Activated B cell treated with CpG ODN at 0.5 μM for 24 hours (primary cell): Measurements from ENCODE around the gene DMKN. TPM values are rescaled to one million over a fixed set of nuclear protein-coding genes. Genes with fewer than 3 reads are reported as not detected.

ENCODE experiments used
- ATAC-seq: fragments of 200-7000 bp; cut with Tn5 transposase; one replicate; pipeline ENCODE4 v1.10.0; 2021; ENCODE audit warnings: low read depth, mild to moderate bottlenecking, moderate library complexity
- CTCF ChIA-PET: fragments of 350-600 bp; sonication (Branson Sonifier 250); formaldehyde crosslinking; loops from one replicate; lab custom pipeline; 2021; ENCODE audit warnings: antibody characterized with exemption; lab: Charles Lee
- POLR2A ChIA-PET: fragments of 350-600 bp; sonication (Branson Sonifier 250); formaldehyde crosslinking; loops from one replicate; lab custom pipeline; 2021; ENCODE audit warnings: antibody characterized with exemption; lab: Charles Lee
- DNase-seq: peaks from one replicate; pipeline ENCODE4 v3.0.0; 2022
- H3K27ac Mint-ChIP-seq: one replicate; pipeline ENCODE4 v1.8.0; 2020; ENCODE audit warnings: mixed read lengths
- H3K27me3 Mint-ChIP-seq: one replicate; pipeline ENCODE4 v1.8.0; 2021; ENCODE audit warnings: mixed read lengths
- H3K36me3 Mint-ChIP-seq: one replicate; pipeline ENCODE4 v1.8.0; 2021; ENCODE audit warnings: low read depth, mixed read lengths
- H3K4me1 Mint-ChIP-seq: one replicate; pipeline ENCODE4 v1.8.0; 2021; ENCODE audit warnings: mixed read lengths
- H3K4me3 Mint-ChIP-seq: one replicate; pipeline ENCODE4 v1.8.0; 2020; ENCODE audit warnings: mild to moderate bottlenecking, mixed read lengths
- H3K9me3 Mint-ChIP-seq: one replicate; pipeline ENCODE4 v1.8.0; 2020; ENCODE audit warnings: mixed read lengths
- intact Hi-C: fragments of 100-400 bp; cut with micrococcal nuclease; formaldehyde crosslinking; loops from one replicate; pipeline ENCODE4 v1.15.1; 2024
- total RNA-seq: library from RNA; stranded (reverse); gene quantifications from 2 replicates; pipeline ENCODE4 v1.2.3, GENCODE V29; 2022
- TF ChIP-seq, protein P1 (sequence below): fragments of 200-600 bp; IDR thresholded peaks from one replicate; pipeline ENCODE4 v1.8.0; 2022; ENCODE audit warnings: antibody characterized with exemption, mild to moderate bottlenecking

The DMKN gene
- total RNA-seq, 1 donor from 2014 or later, result 1.5 TPM

DNA sequence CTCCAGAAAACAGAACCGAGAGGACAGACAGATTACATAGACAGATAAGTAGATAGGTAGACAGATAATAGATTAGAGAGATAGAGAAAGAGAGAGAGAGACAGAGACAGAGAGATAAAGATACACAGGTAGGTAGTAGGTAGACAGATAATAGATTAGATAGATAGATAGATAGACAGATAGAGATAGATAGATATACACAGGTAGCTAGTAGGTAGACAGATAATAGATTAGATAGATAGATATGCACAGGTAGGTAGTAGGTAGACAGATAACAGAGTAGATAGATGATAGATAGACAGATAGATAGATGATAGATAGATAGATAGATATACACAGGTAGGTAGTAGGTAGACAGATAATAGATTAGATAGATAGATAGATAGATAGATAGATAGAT lies 55.3 kb downstream of the DMKN start:
- Mint-ChIP-seq H3K27me3 (no peaks in the 10 kb centered on the region), H3K9me3 (no peaks in the 10 kb centered on the region), H3K4me3 (peak overlapping the region; percentile 6), H3K27ac (no peak overlapping the region), H3K36me3 (no peaks in the 10 kb centered on the region), H3K4me1 (peaks cover 75% of the 10 kb centered on the region)
- ChIA-PET CTCF (interaction anchor here (1.9 to 3.7 kb wide), 3 partner anchors 11 to 105 kb away, joined by 6 to 18 read pairs (median 9); no protein-coding TSS in a partner anchor), POLR2A (interaction anchor here (0.6 to 4.9 kb wide), 6 partner anchors 9 to 135 kb away, joined by 3 to 33 read pairs (median 4); partner anchors contain the start of gene FFAR1)
- DNase-seq (no peak), ATAC-seq (no peak)
- intact Hi-C loops, result no loop called here
- TF ChIP-seq, protein P1, sequence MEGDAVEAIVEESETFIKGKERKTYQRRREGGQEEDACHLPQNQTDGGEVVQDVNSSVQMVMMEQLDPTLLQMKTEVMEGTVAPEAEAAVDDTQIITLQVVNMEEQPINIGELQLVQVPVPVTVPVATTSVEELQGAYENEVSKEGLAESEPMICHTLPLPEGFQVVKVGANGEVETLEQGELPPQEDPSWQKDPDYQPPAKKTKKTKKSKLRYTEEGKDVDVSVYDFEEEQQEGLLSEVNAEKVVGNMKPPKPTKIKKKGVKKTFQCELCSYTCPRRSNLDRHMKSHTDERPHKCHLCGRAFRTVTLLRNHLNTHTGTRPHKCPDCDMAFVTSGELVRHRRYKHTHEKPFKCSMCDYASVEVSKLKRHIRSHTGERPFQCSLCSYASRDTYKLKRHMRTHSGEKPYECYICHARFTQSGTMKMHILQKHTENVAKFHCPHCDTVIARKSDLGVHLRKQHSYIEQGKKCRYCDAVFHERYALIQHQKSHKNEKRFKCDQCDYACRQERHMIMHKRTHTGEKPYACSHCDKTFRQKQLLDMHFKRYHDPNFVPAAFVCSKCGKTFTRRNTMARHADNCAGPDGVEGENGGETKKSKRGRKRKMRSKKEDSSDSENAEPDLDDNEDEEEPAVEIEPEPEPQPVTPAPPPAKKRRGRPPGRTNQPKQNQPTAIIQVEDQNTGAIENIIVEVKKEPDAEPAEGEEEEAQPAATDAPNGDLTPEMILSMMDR, result no peak

DNA sequence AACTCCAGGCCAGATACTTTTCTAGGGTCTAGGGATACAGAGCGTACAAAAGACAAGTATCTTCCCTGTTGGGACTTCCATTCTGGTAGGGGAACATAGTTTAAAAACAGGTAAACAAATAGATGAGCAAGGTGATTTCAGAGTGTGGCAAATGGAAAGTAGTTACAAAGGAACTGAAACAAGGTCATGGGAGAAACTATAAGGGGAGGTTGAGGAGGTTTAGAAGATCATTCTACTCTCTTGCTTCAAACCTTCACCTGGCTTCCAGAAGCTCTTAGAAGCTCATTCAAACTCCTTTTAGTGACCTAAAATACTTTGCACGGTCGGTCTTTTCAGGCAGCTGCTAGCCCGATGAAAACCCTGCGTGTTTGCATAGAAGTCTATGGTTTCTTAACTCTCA lies 56.3 kb downstream of the DMKN start:
- peak overlapping the region; percentile 1 for H3K27ac Mint-ChIP-seq
- H3K4me3 Mint-ChIP-seq, result peak overlapping the region; percentile 21
- DNase-seq (no peak), ATAC-seq (peak; percentile 7)
- intact Hi-C loops, result no loop called here
- TF ChIP-seq, protein P1, result no peak
- CTCF ChIA-PET, result interaction anchor here (0.7 to 3.7 kb wide), 4 partner anchors 9 to 104 kb away, joined by 4 to 18 read pairs (median 7); no protein-coding TSS in a partner anchor
- H3K36me3 Mint-ChIP-seq, result no peaks in the 10 kb centered on the region
- peaks cover 65% of the 10 kb centered on the region for H3K4me1 Mint-ChIP-seq
- no peaks in the 10 kb centered on the region for H3K9me3 Mint-ChIP-seq
- H3K27me3 Mint-ChIP-seq, result no peaks in the 10 kb centered on the region
- POLR2A ChIA-PET, result interaction anchor here (0.5 to 4.9 kb wide), 6 partner anchors 9 to 322 kb away, joined by 3 to 33 read pairs (median 3); partner anchors contain the start of genes FFAR1 and LGI4

DNA sequence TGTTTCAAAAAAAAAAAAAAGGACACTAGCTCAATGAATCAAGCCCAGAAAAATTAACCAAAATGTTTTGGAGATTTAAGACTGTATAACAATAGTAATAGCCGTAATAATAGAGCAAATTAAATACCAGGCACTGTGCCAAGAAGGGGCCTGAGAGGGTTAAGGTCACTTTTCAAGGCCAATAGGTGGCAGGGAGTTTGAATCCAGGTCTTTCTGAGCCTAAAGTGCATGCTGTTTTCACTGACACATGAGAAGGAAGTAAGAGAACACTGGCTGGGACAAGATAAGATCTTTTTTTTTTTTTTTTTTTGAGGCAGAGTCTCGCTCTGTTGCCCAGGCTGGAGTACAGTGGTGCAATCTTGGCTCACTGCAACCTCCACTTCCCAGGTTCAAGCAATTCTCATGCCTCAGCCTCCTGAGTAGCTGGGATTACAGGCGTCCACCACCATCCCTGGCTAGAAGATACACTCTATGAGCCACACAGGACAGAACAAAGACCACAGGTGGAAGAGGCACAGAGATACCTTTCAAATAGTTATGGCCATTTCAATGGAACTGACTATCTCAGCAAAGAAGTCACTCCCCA lies 57.7 kb downstream of the DMKN start:
- ATAC-seq (no peak), DNase-seq (no peak)
- Mint-ChIP-seq H3K27me3 (no peaks in the 10 kb centered on the region), H3K27ac (no peak overlapping the region), H3K36me3 (no peaks in the 10 kb centered on the region), H3K4me3 (no peak overlapping the region), H3K9me3 (no peaks in the 10 kb centered on the region), H3K4me1 (peaks cover 62% of the 10 kb centered on the region)
- intact Hi-C loops, result no loop called here
- CTCF ChIA-PET, result no interaction called here
- TF ChIP-seq, protein P1, result no peak
- POLR2A ChIA-PET, result interaction anchor here (0.5 to 0.8 kb wide), 2 partner anchors 47 to 265 kb away, joined by 3 to 6 read pairs; no protein-coding TSS in a partner anchor

DNA sequence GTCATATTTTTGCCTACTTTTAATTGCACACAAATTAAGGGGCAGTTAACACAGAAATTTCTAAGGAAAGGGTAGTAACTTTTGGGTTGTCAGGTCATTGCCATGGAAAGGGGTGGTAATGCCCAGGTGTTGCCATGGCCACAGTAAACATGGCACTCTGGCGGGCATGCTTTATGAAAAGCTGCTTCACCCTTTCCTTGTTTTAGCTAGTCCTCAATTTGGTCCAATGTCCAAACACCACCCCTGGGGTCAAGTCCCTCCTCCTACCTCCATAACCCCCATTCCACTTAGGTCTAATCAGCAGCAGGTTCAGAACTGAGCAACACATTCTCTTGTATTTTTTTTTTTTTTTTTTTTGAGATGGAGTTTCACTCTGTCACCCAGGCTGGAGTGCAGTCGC lies 58.8 kb downstream of the DMKN start:
- Mint-ChIP-seq H3K36me3 (no peaks in the 10 kb centered on the region), H3K27ac (no peak overlapping the region), H3K27me3 (peaks cover 2% of the 10 kb centered on the region), H3K4me1 (peaks cover 52% of the 10 kb centered on the region), H3K9me3 (no peaks in the 10 kb centered on the region), H3K4me3 (no peak overlapping the region)
- CTCF ChIA-PET, result no interaction called here
- TF ChIP-seq, protein P1, result no peak
- intact Hi-C loops, result no loop called here
- POLR2A ChIA-PET, result no interaction called here
- ATAC-seq, result no peak
- DNase-seq, result no peak

DNA sequence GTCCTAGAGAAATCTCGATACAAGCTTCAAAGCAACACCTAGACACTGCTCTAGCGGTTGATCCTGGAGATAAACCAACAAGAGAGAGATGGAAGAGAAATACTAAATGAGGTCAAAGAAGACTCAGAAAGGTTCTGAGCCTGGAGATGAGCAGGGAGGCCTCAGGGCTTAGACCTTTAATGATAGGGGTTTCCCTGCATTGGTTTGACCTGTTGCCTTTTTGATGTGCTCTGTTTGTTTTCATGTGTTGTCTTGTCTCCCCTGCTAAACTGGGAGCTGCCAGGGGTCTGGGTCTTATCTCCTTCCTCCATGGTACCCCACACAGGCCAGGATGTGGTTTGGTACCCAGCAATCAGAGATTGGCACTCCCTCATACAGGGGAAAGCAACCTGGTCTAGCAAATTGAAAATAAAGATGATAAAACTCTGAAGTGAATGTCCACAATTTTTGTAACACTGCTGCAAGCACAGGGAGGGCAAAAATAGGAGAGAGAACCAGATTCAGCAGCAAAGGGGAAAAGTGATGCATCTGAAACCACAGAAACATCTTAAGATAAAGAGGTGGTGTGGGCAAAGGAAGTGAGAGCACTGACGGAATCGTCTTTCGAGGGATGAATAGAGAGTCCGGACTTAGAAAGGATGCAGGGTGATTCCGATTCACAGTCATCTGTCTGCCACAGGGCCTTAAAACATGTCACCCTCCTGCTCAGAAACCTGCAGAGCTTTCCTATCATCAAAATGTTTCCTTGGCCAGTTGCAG lies 61.9 kb downstream of the DMKN start:
- Mint-ChIP-seq H3K4me3 (no peak overlapping the region), H3K4me1 (peaks cover 43% of the 10 kb centered on the region), H3K9me3 (no peaks in the 10 kb centered on the region), H3K36me3 (no peaks in the 10 kb centered on the region), H3K27me3 (peaks cover 2% of the 10 kb centered on the region), H3K27ac (no peak overlapping the region)
- intact Hi-C loops, result no loop called here
- ChIA-PET CTCF (interaction anchor here (0.7 to 0.8 kb wide), 2 partner anchors 17 to 36 kb away, joined by 3 to 4 read pairs; no protein-coding TSS in a partner anchor), POLR2A (interaction anchor here (0.7 kb wide), 1 partner anchor 209 kb away, joined by 6 read pairs; no protein-coding TSS in a partner anchor)
- no peak for DNase-seq
- TF ChIP-seq, protein P1, result no peak
- peak; percentile 54 for ATAC-seq
